A549 (cell line): ENCODE measurements around the gene RIC1.

Experiments used
- BHLHE40 ChIP-seq: IDR thresholded peaks from 2 replicates; pipeline ENCODE4 v1.6.1; 2012; ENCODE audit warnings: low read depth, low read length, inconsistent platforms
- CEBPB ChIP-seq, 2 experiments: fragments of >200 bp in 1 of 2; sonication (Bioruptor Twin) in 1 of 2; formaldehyde crosslinking in 1 of 2; IDR thresholded peaks; 2 replicates each; pipeline ENCODE4 v1.6.1; 2012 to 2016
- CHD2 ChIP-seq: fragments of 150-350 bp; IDR thresholded peaks from 2 replicates; pipeline ENCODE4 v1.6.1; 2014; ENCODE audit warnings: low read length; ENCODE audit not compliant: partially characterized antibody
- CTCF ChIP-seq: fragments of >200 bp; sonication (Bioruptor Twin); formaldehyde crosslinking; IDR thresholded peaks from 3 replicates; pipeline ENCODE4 v1.5.1; 2016
- ESRRA ChIP-seq: fragments of 150-350 bp; IDR thresholded peaks from 2 replicates; pipeline ENCODE4 v1.6.1; 2014; ENCODE audit warnings: mild to moderate bottlenecking, low read length, borderline replicate concordance
- KDM5A ChIP-seq: fragments of 200-600 bp; sonication (generic); IDR thresholded peaks from 2 replicates; pipeline ENCODE4 v1.6.1; 2016; ENCODE audit warnings: antibody characterized with exemption, mild to moderate bottlenecking
- MAFK ChIP-seq: fragments of 450-650 bp; IDR thresholded peaks from 2 replicates; pipeline ENCODE4 v1.6.1; 2014; ENCODE audit not compliant: partially characterized antibody
- POLR2A ChIP-seq: IDR thresholded peaks from 2 replicates; pipeline ENCODE4 v1.6.1; 2012; ENCODE audit warnings: mild to moderate bottlenecking, low read length
- POLR2AphosphoS2 ChIP-seq: conservative IDR thresholded peaks from 2 replicates; pipeline ENCODE4 v1.6.1; 2012; ENCODE audit warnings: low read length, improper control_type of control experiment, inconsistent platforms
- REST ChIP-seq: fragments of 200-600 bp; sonication (generic); IDR thresholded peaks from 2 replicates; pipeline ENCODE4 v1.6.1; 2016; ENCODE audit warnings: antibody characterized with exemption, mild to moderate bottlenecking, moderate library complexity
- SMC3 ChIP-seq: fragments of >200 bp; sonication (Bioruptor Twin); formaldehyde crosslinking; IDR thresholded peaks from 3 replicates; pipeline ENCODE4 v1.6.1; 2018; ENCODE audit warnings: inconsistent platforms

- TF ChIP-seq KDM5A = no peak
- no peak for TF ChIP-seq ESRRA
- TF ChIP-seq CTCF = no peak
- no peak for TF ChIP-seq MAFK
- TF ChIP-seq POLR2A = no peak
- TF ChIP-seq CHD2 = no peak
- TF ChIP-seq POLR2AphosphoS2 = no peak
- no peak for TF ChIP-seq REST
- TF ChIP-seq BHLHE40 = no peak
- no peak for TF ChIP-seq SMC3
- no peak for TF ChIP-seq CEBPB (IDR thresholded peaks at IDR 0.05)
These were observed 36.2 kb downstream of the RIC1 start for GRCh38 chr9:5665059-5665458.
